Keratinocyte (primary cell): ENCODE measurements around the gene CLCA1. TPM values are rescaled to one million over a fixed set of nuclear protein-coding genes. Genes with fewer than 3 reads are reported as not detected.

Source experiments
- DNase-seq: peaks from one replicate; pipeline ENCODE4 v3.0.0-alpha.2; 2011; ENCODE audit warnings: low read depth, missing footprints, low spot score
- FAIRE-seq: peaks from 2 replicates; lab custom pipeline; 2011; peaks lifted over from hg19 to GRCh38; lab: Jason Lieb, UNC
- H2AFZ ChIP-seq: 2 replicates; pipeline ENCODE4 v1.6.0; 2012; ENCODE audit warnings: low read length, control low read depth, inconsistent platforms; ENCODE audit not compliant: control insufficient read depth
- H3K27ac ChIP-seq: 2 replicates; pipeline ENCODE4 v1.5.1; 2011; ENCODE audit warnings: low read length; ENCODE audit not compliant: control insufficient read depth, insufficient read depth
- H3K27me3 ChIP-seq: 3 replicates; pipeline ENCODE4 v1.6.0; 2011; ENCODE audit warnings: low read length; ENCODE audit not compliant: control insufficient read depth, insufficient read depth; ENCODE audit errors: extremely low read depth
- H3K36me3 ChIP-seq, 2 experiments: 2 replicates in 1 of 2; 3 replicates in 1 of 2; pipeline ENCODE4 v1.5.1; 2011; ENCODE audit warnings: low read length in 2 of 2, mild to moderate bottlenecking in 1 of 2; ENCODE audit not compliant: control insufficient read depth in 2 of 2, insufficient read depth in 2 of 2; ENCODE audit errors: extremely low read depth in 1 of 2
- H3K4me1 ChIP-seq: 3 replicates; pipeline ENCODE4 v1.5.1; 2011; ENCODE audit warnings: low read length; ENCODE audit not compliant: control insufficient read depth, insufficient read depth; ENCODE audit errors: extremely low read depth
- H3K4me2 ChIP-seq: 3 replicates; pipeline ENCODE4 v1.6.0; 2011; ENCODE audit warnings: low read depth, low read length; ENCODE audit not compliant: control insufficient read depth, insufficient read depth; ENCODE audit errors: extremely low read depth
- H3K4me3 ChIP-seq, 3 experiments: fragments of 200-600 bp in 1 of 3; sonication (generic) in 1 of 3; 2 replicates in 2 of 3; 3 replicates in 1 of 3; pipeline ENCODE4 v1.5.1; 2011 to 2016; ENCODE audit warnings: low read length in 3 of 3, mild to moderate bottlenecking in 3 of 3, control low read depth in 2 of 3, inconsistent platforms in 1 of 3, low read depth in 1 of 3, mixed read lengths in 1 of 3, mixed run types in 1 of 3, moderate library complexity in 1 of 3; ENCODE audit not compliant: control insufficient read depth in 2 of 3, insufficient read depth in 2 of 3; ENCODE audit errors: extremely low read depth in 1 of 3
- H3K79me2 ChIP-seq: 2 replicates; pipeline ENCODE4 v1.6.0; 2012; ENCODE audit warnings: low read length; ENCODE audit not compliant: control insufficient read depth, insufficient read depth
- H3K9ac ChIP-seq: 3 replicates; pipeline ENCODE4 v1.6.0; 2011; ENCODE audit warnings: low read length; ENCODE audit not compliant: control insufficient read depth, insufficient read depth; ENCODE audit errors: extremely low read depth
- H3K9me1 ChIP-seq: 3 replicates; pipeline ENCODE4 v1.6.0; 2011; ENCODE audit warnings: low read length; ENCODE audit not compliant: control insufficient read depth, insufficient read depth; ENCODE audit errors: extremely low read depth
- H3K9me3 ChIP-seq: 2 replicates; pipeline ENCODE4 v1.5.1; 2012; ENCODE audit warnings: low read depth, low read length; ENCODE audit not compliant: control insufficient read depth
- H4K20me1 ChIP-seq: 3 replicates; pipeline ENCODE4 v1.6.0; 2011; ENCODE audit warnings: low read length; ENCODE audit not compliant: control insufficient read depth, insufficient read depth; ENCODE audit errors: extremely low read depth
- CTCF ChIP-seq, 3 experiments: IDR thresholded peaks in 1 of 3; conservative IDR thresholded peaks in 1 of 3; optimal IDR thresholded peaks in 1 of 3; 2 replicates in 2 of 3; 3 replicates in 1 of 3; pipeline versions ENCODE3 to v1.5.1; 2011; ENCODE audit warnings: low read length in 3 of 3, mild to moderate bottlenecking in 3 of 3, moderate library complexity in 2 of 3, control low read depth in 1 of 3, inconsistent platforms in 1 of 3; ENCODE audit not compliant: insufficient read depth in 2 of 3; ENCODE audit errors: extremely low read depth in 1 of 3
- EZH2 ChIP-seq: IDR thresholded peaks from one replicate; pipeline ENCODE4 v1.6.1; 2012; ENCODE audit warnings: inconsistent platforms, mild to moderate bottlenecking, low read length, moderate library complexity
- dilution Hi-C: fragments of 300-500 bp; cut with MboI; formaldehyde crosslinking; loops from one replicate; pipeline ENCODE4 v1.7.0; 2020; ENCODE audit warnings: low sequenced_read_pairs; ENCODE audit not compliant: extremely low pct_ligation_motif_present
- polyA plus RNA-seq, 5 experiments: library from polyadenylated mRNA; depleted of rRNA in 3 of 5; stranded (reverse) in 3 of 5; stranded (forward) in 1 of 5; unstranded in 1 of 5; fragments of >200 nt; gene quantifications; 1 replicate in 1 of 5; 2 replicates in 3 of 5; 3 replicates in 1 of 5; pipeline versions ENCODE4 v1.2.1 to v1.2.3, GENCODE V29; 2011 to 2012; ENCODE audit warnings: missing spikeins in 2 of 5, low read depth in 1 of 5, low replicate concordance in 1 of 5

Gene CLCA1
- polyA plus RNA-seq, 1 donor (not counting 4 experiments of a cell fraction or from before 2014, with no cell fraction given) = 0.04 TPM

- Histone ChIP-seq H3K79me2 (no peaks in the 10 kb centered on the region), H3K9me3 (no peaks in the 10 kb centered on the region), H3K27me3 (no peaks in the 10 kb centered on the region), H3K4me1 (peaks cover 26% of the 10 kb centered on the region), H3K9ac (peak overlapping the region; percentile 26), H4K20me1 (no peaks in the 10 kb centered on the region), H2AFZ (peak overlapping the region; percentile 92), H3K27ac (no peak overlapping the region), H3K36me3 (no peaks in the 10 kb centered on the region), H3K9me1 (no peaks in the 10 kb centered on the region), H3K4me2 (peak overlapping the region; percentile 73), H3K4me3 (peak overlapping the region in 1 of 3 experiments; percentile 1)
- FAIRE-seq (no peak), DNase-seq (no peak)
- dilution Hi-C loops = loop anchor here (25.0 kb wide), 1 partner anchor 183 kb away; no protein-coding TSS in a partner anchor
- TF ChIP-seq CTCF (optimal IDR thresholded peaks at IDR 0.05 in 1 of 3, IDR thresholded peaks at IDR 0.05 in 1 of 3, conservative IDR thresholded peaks at IDR 0.05 in 1 of 3; ENCODE audit: extremely low read depth in 1 of 3, insufficient read depth in 2 of 3, low read length in 3 of 3) (no peak), EZH2 (no peak)
Measured at GRCh38 chr1:86504137-86504479, 35.4 kb downstream of the CLCA1 start.

- dilution Hi-C loops = loop anchor here (25.0 kb wide), 1 partner anchor 182 kb away; no protein-coding TSS in a partner anchor
- no peaks in the 10 kb centered on the region for H3K9me3 ChIP-seq
- H3K9ac ChIP-seq = no peak overlapping the region
- peak overlapping the region; percentile 3 for H3K4me2 ChIP-seq
- TF ChIP-seq CTCF (optimal IDR thresholded peaks at IDR 0.05 in 1 of 3, IDR thresholded peaks at IDR 0.05 in 1 of 3, conservative IDR thresholded peaks at IDR 0.05 in 1 of 3; ENCODE audit: extremely low read depth in 1 of 3, insufficient read depth in 2 of 3, low read length in 3 of 3) (no peak), EZH2 (no peak)
- peaks cover 26% of the 10 kb centered on the region for H3K4me1 ChIP-seq
- no peaks in the 10 kb centered on the region for H3K36me3 ChIP-seq
- no peak for FAIRE-seq
- no peak overlapping the region for H3K4me3 ChIP-seq
- H3K27me3 ChIP-seq = no peaks in the 10 kb centered on the region
- DNase-seq = no peak
- no peak overlapping the region for H3K27ac ChIP-seq
- no peaks in the 10 kb centered on the region for H3K9me1 ChIP-seq
- H2AFZ ChIP-seq = peak overlapping the region; percentile 3
- H3K79me2 ChIP-seq = no peaks in the 10 kb centered on the region
- H4K20me1 ChIP-seq = no peaks in the 10 kb centered on the region
Measured at GRCh38 chr1:86504895-86505563, 36.3 kb downstream of the CLCA1 start.
